ENCODE data around the gene TARM1.

DNA sequence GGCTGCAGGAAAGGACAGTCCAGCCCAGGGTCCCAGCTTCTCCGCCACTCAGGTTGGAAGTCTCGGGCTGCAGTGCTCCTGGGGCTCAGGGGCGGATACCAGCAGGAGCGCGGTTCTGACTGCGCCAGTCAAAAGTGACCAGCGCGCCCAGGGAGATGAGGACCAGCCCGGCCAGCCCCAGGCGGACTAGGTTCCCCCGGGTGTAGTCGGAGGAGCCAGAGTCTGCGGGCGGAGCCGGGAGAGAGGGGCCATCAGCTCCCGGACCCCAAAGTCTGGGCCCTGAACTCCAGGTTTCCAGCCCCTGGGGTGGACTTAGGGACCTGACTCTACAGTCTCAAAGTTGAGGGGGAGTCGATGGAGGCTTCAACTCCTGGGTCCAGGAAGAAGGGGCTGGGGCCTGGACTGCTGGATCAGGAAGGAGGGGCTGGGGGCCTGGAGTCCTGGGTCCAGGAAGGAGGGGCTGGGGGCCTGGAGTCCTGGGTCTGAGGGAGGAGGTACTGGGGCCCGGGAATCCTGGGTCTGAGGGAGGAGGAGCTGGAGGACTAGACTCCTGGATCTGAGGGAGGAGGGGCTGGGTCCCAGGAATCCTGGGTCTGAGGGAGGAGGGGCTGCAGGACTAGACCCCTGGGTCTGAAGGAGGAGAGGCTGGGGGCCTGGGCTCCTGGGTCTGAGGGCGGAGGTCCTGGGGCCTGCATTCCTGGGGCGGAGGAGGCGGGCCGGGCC, 14.1 kb upstream of the TARM1 start:
- TF ChIP-seq CTCF (conservative IDR thresholded peaks at IDR 0.05; ENCODE audit: low read depth, low read length) = no peak
- no peak for TF ChIP-seq MAZ (IDR thresholded peaks at IDR 0.05; ENCODE audit: borderline replicate concordance, low read depth, low read length)
- TF ChIP-seq RFX5 (IDR thresholded peaks at IDR 0.05; ENCODE audit: low read depth, low read length) = no peak

All from IMR-90 (cell line).